Adipose tissue (tissue), 3 donors: Measurements from ENCODE around the gene SIK3. TPM values are rescaled to one million over a fixed set of nuclear protein-coding genes. Genes with fewer than 3 reads are reported as not detected.

Experiments used
- H3K27ac ChIP-seq: one replicate; pipeline ENCODE4 v1.5.1; 2013; ENCODE audit warnings: low read depth, low read length
- WGBS, 3 donors: extraction: QIAGEN DNeasy Blood & Tissue Kit; methylation state at CpG; one replicate each; pipeline ENCODE4 v1.1.7; 2013; 5-methylcytosine and 5-hydroxymethylcytosine counted together
- polyA plus RNA-seq, 3 donors: library from polyadenylated mRNA; stranded (reverse); fragments of 200-250 nt; gene quantifications; one replicate each; pipeline ENCODE4 v1.2.3, GENCODE V29; 2013
- donor health status: healthy with polysubstance abuse.
- donor health status: Bipolar disorder and iron deficiency.
- donor health status: healthy.

The SIK3 gene
- polyA plus RNA-seq, 3 donors, result 8.5 to 13.8 (median 11.2) TPM

DNA sequence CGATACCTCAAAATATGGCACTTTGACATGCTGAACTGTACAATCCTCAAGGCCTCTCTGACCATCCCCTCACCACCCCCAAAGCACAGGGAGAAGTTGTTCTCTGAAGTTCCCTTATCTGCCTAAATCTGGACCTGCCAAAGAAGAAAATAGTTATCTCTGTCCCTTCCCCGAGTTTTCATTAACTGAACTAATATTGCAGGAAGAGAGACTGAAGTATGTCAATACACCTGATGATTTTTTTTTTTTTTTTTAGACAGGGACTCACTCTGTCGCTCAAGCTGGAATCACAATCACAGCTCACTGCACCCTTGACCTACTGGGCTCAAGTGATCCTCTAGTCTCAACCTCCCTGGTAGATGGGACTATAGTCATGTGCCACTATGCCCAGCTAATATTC lies 75.0 kb downstream of the SIK3 start:
- no peak overlapping the region for H3K27ac ChIP-seq
- WGBS, 3 donors, result 56 to 72% (median 70%) methylated on average over 3 of the region's 3 CpGs

DNA sequence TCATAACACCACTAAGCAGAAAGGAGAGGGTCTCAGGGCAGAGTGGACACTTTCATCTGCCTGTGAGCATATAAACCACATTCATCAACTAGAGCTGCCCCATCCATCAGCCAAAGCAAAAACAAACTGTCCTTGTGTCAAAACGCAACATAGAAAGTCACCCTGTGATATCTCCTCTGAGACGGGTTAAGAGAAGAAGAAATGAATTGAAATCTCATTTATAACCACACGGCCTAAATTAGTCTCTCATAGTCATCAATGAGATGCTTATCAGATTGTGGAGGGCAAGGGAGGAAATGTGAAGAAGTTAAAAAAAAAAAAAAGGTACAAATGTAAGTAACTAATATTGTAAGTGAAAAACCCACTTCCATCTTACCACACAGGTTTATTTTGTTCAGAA lies 75.7 kb downstream of the SIK3 start:
- WGBS, 3 donors, result 57 to 61% (median 61%) methylated on average over 3 of the region's 3 CpGs
- H3K27ac ChIP-seq, result no peak overlapping the region

DNA sequence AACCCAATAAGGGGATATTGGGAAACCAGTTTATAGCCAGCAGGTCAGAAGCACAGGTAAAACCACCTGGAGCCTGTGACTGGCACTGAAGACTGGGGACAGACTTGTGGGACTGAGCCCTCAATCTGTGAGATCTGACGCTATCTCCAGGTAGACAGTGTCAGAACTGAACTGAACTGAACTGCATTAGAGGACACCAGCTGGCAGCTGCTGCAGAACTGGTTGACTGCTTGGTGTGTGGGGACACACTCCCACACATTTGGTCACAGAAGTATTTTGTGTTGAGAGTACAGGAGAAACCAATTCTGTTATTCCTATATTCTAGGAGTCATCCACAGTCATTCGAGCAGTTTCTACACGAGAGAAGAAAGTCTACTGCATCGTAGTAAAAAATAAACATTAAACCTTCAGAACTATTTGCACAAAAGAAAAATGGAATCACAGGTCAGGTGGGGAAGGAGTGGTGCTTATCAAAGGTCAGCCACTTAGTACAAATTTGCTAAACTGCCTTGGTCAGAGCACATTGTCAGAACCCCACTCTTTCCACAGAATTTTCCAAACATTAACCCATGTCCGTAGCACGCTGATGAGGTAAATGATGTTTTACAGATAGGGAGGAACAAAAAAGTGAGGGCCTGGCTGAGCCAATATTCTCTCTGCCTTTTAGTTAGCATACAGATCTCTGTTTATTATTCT lies 77.2 kb downstream of the SIK3 start:
- no peak overlapping the region for H3K27ac ChIP-seq
- WGBS, 3 donors, result 36 to 96% (median 91%) methylated on average over 6 of the region's 6 CpGs

DNA sequence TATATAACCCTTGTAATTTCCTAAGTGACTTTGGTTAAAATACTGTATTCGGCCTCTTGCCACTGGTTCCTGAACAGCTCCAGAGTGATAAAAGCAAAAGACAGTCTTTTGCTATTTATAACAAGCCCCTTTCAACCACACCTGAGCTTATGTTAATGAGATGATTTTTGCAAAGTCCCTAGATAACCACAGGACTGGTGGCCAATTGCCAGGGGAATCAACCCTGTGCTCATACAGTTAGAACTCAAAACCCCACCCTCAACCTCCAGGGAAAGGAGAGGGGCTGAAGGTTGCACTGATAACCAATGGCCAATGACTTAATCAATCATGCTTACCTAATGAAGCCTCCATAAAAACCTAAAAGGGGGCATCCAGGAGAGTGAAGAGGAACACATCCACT lies 77.9 kb downstream of the SIK3 start:
- WGBS, 3 donors, result 90 to 95% (median 93%) methylated on average over 1 of the region's 1 CpG
- H3K27ac ChIP-seq, result no peak overlapping the region

DNA sequence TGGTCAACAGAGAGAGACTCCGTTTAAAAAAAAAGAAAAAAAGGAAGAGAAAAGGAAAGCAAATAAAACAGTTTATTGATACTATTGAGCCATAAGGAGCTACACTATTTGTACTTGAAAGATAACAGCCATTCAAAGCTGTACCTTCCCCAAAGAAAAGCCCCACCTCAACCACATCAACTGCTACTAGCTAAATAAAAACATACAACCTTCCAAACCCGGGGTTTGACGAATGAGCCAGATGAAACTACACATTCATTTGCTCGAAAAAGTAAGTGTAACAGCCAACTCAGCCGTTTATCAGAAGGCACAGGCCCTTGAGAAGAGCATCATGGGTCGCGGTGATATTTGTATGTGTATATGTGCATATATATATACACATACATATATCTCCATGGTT lies 78.4 kb downstream of the SIK3 start:
- no peak overlapping the region for H3K27ac ChIP-seq
- 53 to 90% (median 84%) methylated on average over 7 of the region's 7 CpGs for WGBS, 3 donors

DNA sequence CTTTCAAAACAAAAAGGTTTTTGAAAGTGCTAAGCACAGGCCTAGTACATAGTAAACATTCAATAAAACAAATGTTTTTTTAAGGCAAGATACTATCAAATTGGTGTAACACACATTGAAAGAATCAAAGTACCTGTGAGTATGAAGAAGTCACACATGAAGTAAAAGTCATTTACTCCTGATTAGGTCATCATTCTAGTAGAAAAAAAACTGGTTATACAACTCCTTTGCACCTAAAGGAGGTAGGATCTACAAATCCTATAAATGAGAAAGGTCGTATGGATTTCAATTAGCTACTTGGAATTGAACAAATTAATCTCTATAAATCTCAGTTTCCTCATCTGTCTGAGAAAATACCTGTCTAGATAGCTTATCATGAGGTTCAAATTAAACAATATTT lies 80.8 kb downstream of the SIK3 start:
- WGBS, 3 donors, result 51 to 95% (median 91%) methylated on average over 1 of the region's 1 CpG
- no peak overlapping the region for H3K27ac ChIP-seq

DNA sequence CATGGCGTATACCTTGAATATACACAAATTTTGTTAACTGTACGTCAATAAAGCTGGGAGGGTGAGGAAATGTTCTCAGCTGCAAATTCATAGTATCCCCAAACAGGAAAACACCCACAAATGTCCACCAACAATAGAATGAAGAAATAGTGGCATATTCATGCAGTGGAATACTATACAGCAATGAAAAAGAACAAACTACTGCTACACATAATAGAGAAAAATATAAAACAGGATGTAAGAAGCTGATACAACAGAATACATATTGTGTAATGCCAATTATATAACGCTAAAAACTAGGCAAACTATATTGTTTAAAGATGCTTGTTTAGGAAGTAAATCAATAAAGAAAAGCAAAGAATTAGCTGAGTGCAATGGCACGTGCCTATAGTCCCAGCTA lies 81.5 kb downstream of the SIK3 start:
- WGBS, 3 donors, result 87 to 98% (median 88%) methylated on average over 4 of the region's 4 CpGs
- H3K27ac ChIP-seq, result no peak overlapping the region

DNA sequence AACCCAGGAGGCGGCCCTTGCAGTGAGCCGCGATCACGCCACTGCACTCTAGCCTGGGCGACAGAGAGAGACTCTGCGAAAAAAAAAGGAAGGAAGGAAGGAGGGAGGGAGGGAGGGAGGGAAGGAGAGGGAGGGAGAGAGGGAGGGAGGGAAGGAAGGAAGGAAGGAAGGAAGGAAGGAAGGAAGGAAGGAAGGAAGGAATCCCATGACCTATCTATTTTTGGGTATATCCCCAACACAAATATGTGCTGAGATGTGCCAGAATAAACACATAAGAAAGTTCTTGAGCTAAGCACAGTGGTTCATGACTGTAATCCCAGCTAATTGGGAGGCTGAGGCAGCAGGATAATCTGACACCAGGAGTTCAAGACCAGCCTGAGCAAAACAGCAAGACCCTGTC lies 82.0 kb downstream of the SIK3 start:
- WGBS, 3 donors, result 86 to 100% (median 90%) methylated on average over 4 to 6 of the region's 6 CpGs
- no peak overlapping the region for H3K27ac ChIP-seq

DNA sequence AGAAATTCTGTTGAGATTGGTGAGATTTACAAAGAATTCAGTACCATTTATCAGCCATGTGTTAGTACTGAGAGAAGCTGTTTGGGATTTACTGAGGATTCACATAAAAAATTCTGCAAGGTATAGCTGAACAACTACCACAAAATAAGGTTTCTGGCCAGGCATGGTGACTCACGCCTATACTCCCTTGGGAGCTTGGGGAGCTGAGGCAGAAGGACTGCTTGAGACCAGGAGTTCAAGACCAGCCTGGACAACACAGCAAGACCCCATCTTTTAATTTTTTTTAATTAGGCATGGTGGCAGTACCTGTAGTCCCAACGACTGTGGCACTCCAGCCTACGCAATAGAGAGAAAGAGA lies 86.7 kb downstream of the SIK3 start:
- WGBS, 3 donors, result 79 to 93% (median 89%) methylated on average over 3 of the region's 3 CpGs
- no peak overlapping the region for H3K27ac ChIP-seq

DNA sequence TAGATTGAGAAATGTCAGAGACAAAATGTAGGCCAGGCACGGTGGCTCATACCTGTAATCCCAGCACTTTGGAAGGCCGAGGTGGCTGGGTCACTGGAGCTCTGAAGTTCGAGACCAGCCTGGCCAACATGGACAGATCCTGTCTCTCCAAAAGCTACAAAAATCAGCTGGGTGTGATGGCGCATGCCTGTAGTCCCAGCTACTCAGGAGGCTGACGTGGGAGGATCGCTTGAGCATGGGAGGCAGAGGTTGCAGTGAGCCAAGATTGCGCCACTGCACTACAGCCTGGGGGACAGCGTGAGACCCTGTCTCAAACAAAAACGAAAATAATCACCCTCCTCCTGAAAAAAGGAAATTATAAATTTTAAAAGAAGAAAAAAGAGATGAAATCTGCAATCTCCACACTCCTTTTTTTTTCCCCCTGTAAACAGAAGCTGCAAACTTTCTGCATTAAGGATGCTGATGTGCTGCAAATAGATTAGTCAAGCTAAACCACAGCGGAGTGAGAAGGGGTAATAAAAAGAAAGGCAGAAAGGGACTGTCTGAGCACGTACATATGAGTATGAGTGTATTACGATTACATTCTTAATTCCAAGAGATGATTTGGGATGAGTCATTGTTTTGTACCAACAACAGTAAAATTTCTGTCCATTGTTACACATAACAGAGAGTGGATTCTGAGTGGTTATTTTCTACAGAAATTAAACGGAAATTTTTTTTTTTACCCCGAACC lies 87.3 kb downstream of the SIK3 start:
- WGBS, 3 donors, result 78 to 93% (median 79%) methylated on average over 14 of the region's 14 CpGs
- H3K27ac ChIP-seq, result no peak overlapping the region

DNA sequence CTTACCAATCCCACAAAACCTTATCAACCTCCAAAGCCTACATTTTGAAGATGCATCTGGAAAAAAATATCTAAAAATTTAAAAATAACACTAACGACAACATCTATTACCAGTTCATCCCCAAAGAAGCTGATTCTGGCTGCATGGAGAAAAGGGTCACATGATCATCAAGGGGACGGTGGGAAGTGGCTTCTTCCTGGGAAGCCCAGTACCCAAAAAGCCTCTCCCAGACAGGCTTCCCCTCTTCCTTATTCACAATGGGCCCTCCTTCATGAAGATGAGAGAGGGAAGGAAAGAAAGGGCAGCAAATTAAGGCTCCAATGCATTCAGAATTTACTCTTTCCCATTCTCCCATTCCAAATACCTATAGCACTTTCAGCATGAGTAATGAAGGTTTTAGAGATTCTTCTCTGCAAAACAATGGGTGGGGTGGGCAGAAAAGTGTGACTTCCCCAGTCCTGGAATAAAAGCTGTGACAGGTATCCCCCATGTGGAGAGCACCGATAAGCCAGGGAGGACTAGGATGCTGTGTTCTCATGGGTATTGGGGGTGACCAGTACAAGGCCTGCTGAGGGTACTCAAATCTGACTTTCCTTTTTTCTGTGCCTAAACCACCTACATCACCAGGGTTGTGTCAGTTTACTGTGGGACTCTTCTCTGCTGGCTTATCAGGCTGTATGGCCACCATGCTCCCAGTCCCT lies 88.2 kb downstream of the SIK3 start:
- no peak overlapping the region for H3K27ac ChIP-seq
- WGBS, 3 donors, result 56 to 89% (median 86%) methylated on average over 3 of the region's 3 CpGs

DNA sequence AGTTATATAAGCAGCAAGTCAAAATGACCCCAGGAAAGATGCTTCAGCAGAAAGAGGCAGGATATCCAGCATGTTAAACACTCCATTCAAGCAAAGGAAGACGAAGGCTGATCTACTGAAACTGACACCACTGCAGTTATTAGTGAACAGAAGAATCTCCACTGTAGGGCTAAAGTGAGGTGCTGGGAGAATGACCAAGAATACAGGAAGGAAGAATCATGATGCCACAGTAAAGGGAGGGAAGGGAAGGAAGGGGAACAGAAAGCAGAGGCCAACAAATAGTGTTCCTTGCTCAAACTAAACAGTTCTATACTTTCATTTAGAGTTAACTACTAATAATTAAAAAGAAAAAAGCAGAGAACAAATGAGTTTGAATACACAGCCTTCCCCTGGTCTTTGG lies 92.5 kb downstream of the SIK3 start:
- H3K27ac ChIP-seq, result no peak overlapping the region
- 69 to 87% (median 70%) methylated on average over 1 of the region's 1 CpG for WGBS, 3 donors

DNA sequence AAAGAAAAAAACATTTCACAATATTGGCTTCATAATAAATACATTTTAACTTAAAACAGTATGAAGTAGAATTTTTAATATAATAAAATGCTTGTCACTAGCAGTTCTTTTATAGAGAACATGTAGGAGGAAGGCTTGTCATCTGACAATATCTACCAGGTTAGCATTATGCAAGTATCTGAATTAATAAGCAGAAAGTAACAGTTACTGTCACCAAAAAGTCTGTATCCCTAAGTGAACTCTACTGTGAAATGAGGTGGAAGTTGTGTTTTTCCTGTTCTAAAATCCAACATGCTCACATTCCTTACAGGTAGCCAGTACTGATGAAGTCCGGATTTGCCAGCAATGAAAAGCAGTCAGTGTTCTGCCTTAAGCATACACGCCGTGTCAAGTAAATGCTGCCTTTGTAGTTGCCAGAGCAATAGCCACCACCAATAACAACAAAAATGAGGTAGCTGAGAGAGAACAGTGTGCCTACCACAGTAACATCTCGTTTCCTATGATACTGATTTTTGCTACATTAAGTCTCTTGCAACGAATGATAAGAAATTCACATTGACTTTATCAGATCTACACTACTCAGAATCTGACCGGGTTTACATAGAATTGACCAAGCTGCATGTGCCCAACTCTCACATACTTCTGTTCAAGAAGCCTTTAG lies 95.5 kb downstream of the SIK3 start:
- WGBS, 3 donors, result 31 to 63% (median 56%) methylated on average over 6 of the region's 6 CpGs
- no peak overlapping the region for H3K27ac ChIP-seq

DNA sequence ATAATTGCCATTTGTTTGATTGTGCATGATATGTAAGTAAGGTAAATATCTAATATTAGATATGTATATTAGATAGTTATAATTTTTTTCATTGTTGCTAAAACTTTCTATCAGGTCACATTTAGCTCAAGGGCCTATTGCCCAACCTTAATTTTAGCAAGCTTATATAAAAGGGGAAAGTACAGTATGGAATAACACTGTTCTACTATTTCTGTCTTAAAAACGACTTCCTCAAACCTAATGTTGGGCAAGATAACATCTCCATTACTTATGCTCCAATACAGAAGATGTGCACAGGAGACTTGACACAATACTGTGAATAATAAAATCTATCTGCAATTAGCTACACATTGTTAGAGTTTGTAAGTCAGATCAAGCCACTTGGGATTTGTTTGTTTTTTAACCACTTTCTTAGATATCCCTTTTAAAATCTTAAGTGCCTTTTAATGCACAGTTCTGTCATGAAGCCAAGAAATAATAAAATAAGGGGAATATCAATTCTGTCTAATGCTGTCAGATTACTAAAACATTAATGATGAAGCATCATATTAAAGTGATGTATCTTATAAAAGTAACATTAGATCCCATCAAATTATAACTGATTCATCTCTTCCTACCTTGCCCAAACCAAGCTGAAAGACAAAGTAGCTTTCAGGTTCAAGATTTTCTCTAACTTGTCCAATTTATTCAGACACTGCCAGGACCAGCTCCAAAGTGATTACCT lies 98.1 kb downstream of the SIK3 start:
- WGBS, 3 donors, result 23 to 50% (median 31%) methylated on average over 1 of the region's 1 CpG
- H3K27ac ChIP-seq, result no peak overlapping the region

DNA sequence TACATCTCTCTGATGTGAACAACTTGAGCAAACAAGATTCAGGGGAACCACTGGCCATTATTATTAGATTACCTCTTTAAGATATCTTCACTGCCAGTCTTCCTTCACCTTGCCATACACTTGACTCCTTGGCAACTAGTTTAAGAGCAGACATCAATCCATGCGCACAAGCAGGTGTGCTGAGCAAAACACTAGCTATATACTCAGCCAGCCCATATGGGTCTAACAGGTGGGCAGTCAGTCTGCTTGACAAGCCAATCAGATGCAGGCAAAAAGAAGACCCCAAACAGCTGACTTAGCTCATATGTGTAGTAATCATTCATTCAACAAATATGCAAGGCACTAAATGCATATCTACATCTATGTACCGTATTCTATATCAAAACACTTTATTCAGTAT lies 101.2 kb downstream of the SIK3 start:
- no peak overlapping the region for H3K27ac ChIP-seq
- WGBS, 3 donors, result 92 to 100% (median 99%) methylated on average over 2 of the region's 2 CpGs

DNA sequence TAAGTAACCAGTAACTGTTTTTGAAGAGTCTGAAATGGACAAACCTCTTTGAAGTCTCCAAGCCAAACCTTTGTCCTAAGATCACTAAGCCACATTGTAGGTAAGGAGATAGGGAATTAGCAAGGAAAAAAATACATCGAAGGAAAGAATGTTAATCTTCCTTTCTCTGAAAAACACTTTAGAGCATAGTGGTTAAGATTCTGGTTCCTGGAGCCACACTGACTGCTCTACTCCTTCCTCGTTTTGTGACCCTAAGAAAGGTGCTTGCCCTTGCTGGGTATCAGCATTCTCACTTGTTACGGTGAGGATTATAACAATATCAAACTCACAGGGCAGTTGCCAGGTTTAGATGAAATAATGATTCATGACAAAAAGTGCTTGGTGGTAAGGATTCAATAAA lies 104.0 kb downstream of the SIK3 start:
- 51 to 60% (median 53%) methylated on average over 3 of the region's 3 CpGs for WGBS, 3 donors
- no peak overlapping the region for H3K27ac ChIP-seq

DNA sequence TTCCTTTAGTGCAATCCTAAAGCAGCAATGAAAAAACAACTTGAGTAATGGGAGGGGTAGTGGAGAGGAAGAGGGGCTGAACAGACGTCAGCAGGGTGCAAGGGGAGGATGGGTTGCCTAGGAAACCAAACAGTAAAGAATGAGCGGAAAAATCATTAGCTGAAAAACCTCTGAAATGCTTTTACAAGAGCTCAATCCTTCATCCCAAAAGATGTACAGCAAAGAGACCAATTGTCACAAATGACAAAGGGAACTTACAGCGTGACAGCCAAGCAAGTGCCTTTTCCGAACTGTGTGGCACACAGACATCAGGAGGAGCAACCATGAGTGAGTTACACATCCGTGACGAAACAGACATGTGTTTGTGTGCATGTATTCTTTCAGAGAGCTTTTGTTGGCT lies 104.6 kb downstream of the SIK3 start:
- no peak overlapping the region for H3K27ac ChIP-seq
- 31 to 55% (median 32%) methylated on average over 6 of the region's 6 CpGs for WGBS, 3 donors

DNA sequence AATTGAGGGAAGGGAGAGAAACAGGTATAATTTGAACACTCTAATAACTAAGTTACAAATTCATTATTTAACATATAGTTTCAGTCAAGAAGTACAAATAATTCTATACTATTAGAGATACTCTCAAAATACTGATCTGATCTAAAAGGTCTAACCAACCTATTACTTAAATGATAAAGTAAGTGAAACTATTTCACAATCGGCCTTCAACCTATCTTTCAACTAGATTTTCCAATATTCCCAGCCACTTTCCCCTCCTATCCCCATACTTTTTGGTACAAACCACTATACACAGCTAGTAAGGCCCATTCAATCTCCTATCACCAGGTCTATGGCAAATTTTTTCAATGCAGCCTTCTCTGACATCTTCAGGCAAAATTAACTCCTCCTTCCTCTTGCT lies 106.7 kb downstream of the SIK3 start:
- 81 to 94% (median 92%) methylated on average over 1 of the region's 1 CpG for WGBS, 3 donors
- no peak overlapping the region for H3K27ac ChIP-seq

DNA sequence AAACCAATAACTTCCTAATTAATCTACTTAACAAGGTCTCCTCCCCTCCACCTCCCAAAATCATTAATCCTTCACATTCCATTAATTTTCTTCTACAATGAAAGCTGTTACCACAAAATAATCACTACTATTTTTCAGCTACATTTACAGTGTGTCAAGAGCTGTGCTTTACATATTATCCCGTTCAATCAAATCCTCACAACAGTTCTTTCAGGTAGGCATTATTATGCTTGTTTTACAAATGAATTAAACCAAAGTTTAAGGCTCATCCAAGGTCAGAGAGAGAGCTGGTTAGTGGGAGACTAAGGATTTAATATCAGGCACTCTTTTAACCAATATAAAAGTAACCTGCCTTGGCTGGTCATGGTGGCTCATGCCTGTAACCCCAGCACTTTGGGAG lies 107.4 kb downstream of the SIK3 start:
- WGBS, 3 donors, result 80 to 96% (median 92%) methylated on average over 1 of the region's 1 CpG
- H3K27ac ChIP-seq, result no peak overlapping the region
